Activated naive CD4-positive, alpha-beta T cell treated with anti-CD3 and anti-CD28 coated beads, Interleukin-2, amount 50 U/mL, for 72 hours (primary cell): ENCODE data around the gene NFATC2IP. TPM values are rescaled to one million over a fixed set of nuclear protein-coding genes. Genes with fewer than 3 reads are reported as not detected.

Experiments
- ATAC-seq, 2 donors: fragments of 150-1000 bp; cut with Tn5 transposase; 2 replicates each; pipeline ENCODE4 v1.10.0; 2021; ENCODE audit warnings: mild to moderate bottlenecking in 2 of 2, moderate library complexity in 2 of 2
- DNase-seq, 2 donors: peaks; one replicate each; pipeline ENCODE4 v3.0.0; 2021 to 2022; ENCODE audit warnings: low spot score in 2 of 2
- H3K27ac Mint-ChIP-seq, 2 donors: one replicate each; pipeline ENCODE4 v1.8.0; 2022; ENCODE audit warnings: mild to moderate bottlenecking in 2 of 2, mixed read lengths in 2 of 2
- H3K36me3 Mint-ChIP-seq, 2 donors: one replicate each; pipeline ENCODE4 v1.8.0; 2022; ENCODE audit warnings: mixed read lengths in 2 of 2
- H3K9me3 Mint-ChIP-seq, 2 donors: one replicate each; pipeline ENCODE4 v1.8.0; 2022; ENCODE audit warnings: mixed read lengths in 2 of 2
- total RNA-seq, 2 donors: library from RNA; stranded (reverse); gene quantifications; one replicate each; pipeline ENCODE4 v1.2.3, GENCODE V29; 2022

The NFATC2IP gene
- 10 to 100 TPM; 94.5 to 96.8 TPM for total RNA-seq

DNA sequence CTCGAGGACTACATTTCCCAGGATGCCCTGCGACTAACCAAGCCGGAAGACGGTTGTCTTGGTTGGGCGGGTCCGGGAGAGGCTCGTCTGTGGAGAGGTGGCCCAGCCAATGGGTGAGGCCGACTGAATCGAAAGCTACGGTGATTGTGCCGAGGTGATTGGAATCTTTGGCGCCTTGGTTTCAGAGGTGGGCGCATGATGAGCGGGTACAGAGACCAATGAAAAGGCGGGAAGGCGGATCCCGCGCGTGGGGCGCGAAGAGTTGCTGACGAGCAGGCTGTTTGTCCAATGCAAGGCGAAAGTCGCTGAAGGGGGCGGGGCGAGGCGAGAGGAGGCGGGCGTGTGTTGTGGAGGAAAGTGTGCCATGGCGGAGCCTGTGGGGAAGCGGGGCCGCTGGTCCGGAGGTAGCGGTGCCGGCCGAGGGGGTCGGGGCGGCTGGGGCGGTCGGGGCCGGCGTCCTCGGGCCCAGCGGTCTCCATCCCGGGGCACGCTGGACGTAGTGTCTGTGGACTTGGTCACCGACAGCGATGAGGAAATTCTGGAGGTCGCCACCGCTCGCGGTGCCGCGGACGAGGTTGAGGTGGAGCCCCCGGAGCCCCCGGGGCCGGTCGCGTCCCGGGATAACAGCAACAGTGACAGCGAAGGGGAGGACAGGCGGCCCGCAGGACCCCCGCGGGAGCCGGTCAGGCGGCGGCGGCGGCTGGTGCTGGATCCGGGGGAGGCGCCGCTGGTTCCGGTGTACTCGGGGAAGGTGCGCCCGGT is at the start of gene NFATC2IP:
TSS of gene NFATC2IP (plus strand) at position 290 of the 762 bp plus-strand sequence. CDS start at position 365, 75 bp downstream.
- ATAC-seq (peak; percentile 97 to 98), DNase-seq (peak; percentile 99 to 100)
- Mint-ChIP-seq H3K9me3 (no peaks in the 10 kb centered on the region), H3K36me3 (peaks cover 18 to 19% of the 10 kb centered on the region in 2 donors), H3K27ac (peak within 1 kb of the TSS; percentile 94 to 96)

DNA sequence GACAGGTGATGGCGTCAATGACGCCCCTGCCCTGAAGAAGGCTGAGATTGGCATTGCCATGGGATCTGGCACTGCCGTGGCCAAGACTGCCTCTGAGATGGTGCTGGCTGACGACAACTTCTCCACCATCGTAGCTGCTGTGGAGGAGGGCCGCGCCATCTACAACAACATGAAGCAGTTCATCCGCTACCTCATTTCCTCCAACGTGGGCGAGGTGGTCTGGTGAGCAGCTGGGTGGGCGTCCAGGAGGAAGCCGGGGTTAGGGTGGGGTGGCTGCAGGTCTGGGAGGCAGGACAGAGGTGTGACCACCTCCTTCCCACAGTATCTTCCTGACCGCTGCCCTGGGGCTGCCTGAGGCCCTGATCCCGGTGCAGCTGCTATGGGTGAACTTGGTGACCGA is 48.9 kb upstream of the NFATC2IP start:
- H3K27ac Mint-ChIP-seq, result no peak overlapping the region
- ATAC-seq (no peak), DNase-seq (no peak)
- no peaks in the 10 kb centered on the region for H3K36me3 Mint-ChIP-seq
- no peaks in the 10 kb centered on the region for H3K9me3 Mint-ChIP-seq

- Mint-ChIP-seq H3K9me3 (no peaks in the 10 kb centered on the region), H3K36me3 (no peaks in the 10 kb centered on the region), H3K27ac (peak overlapping the region; percentile 41 to 44)
- no peak for DNase-seq
- ATAC-seq, result peak; percentile 9 to 24
These were observed 47.8 kb upstream of the NFATC2IP start for GRCh38 chr16:28902909-28903308.

DNA sequence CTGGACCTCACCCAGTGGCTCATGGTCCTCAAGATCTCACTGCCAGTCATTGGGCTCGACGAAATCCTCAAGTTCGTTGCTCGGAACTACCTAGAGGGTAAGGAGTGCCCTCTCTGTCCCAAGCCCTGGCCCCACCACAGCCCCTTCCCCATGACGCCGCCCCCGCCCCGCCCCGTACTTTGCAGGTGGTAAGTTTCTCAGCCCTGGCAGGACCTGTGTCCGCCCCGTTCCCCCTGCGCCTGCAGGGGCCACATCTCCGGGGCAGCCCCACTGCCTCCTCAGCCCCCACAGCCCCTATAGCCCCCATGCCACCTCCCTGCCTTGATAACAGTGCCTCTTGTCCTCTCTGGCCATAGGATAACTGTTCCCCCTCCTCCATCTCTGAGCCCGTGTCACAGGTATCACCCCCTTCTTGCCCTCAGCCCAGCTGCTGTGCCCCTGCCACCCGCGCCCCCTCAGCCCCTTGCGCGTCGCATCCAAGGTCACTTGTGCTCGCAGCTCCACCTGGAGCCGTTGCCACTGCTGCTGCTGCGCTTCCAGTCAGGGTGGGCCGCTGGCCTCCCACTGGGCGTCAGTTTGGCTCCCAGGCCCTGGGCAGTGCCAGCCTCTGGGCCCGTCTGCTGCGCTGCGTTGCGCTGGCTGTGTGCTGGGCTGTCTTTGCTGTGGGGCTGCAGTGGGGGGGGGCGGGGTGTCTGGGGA is 47.2 kb upstream of the NFATC2IP start:
- H3K36me3 Mint-ChIP-seq, result no peaks in the 10 kb centered on the region
- ATAC-seq, result no peak

DNA sequence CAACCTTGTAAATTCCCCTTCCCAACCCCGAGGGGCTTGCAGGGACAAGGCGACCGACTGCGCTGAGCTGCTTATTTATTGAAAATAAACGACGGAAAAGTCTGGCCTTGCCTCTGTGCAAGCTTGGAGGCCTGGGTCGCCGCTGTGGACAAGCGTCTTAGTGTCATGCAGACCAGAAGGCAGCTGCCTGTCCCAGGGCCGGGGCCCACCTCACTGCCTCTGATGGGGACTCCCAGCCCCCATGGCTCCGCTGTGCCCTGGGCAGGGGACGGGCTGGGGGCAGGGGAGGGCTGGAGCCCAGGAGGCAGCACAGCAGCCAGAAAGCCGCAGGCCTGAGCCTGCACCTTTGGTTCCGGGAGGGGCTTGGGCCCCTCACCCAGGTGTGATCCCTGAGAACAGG is 46.4 kb upstream of the NFATC2IP start:
- Mint-ChIP-seq H3K9me3 (no peaks in the 10 kb centered on the region), H3K27ac (no peak overlapping the region), H3K36me3 (no peaks in the 10 kb centered on the region)
- no peak for ATAC-seq
- no peak for DNase-seq

More for the DNA sequence above, 47.2 kb upstream of the NFATC2IP start:
- no peak for DNase-seq
- no peaks in the 10 kb centered on the region for H3K9me3 Mint-ChIP-seq
- peak overlapping the region in 1 of 2 donors; percentile 41 for H3K27ac Mint-ChIP-seq

DNA sequence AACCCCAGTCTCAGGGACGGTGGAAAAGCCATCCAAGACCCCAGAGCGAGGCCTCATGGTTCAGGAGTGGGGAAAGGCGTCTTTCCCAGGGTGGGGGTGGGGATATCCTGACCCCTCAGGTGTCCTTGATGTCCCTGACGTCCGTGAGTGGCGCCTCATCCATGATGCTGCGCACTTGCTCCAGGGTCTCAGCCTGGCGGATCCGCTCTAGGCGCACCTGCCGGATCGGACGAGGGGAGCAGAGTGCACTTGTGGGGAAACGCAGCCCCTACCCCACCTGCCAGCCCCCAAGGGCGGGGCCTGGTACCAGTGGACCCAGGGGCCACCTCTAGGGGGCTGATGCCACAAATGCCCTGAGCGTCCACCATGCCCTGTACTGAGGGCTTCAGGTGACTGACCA is 45.9 kb upstream of the NFATC2IP start:
- Mint-ChIP-seq H3K36me3 (no peaks in the 10 kb centered on the region), H3K9me3 (no peaks in the 10 kb centered on the region), H3K27ac (no peak overlapping the region)
- no peak for DNase-seq
- ATAC-seq, result no peak

- Mint-ChIP-seq H3K9me3 (no peaks in the 10 kb centered on the region), H3K36me3 (no peaks in the 10 kb centered on the region), H3K27ac (no peak overlapping the region)
- DNase-seq, result no peak
- no peak for ATAC-seq
These were observed 45.4 kb upstream of the NFATC2IP start for GRCh38 chr16:28905229-28905754.

- no peak for DNase-seq
These were observed 44.9 kb upstream of the NFATC2IP start for GRCh38 chr16:28905800-28906372.

DNA sequence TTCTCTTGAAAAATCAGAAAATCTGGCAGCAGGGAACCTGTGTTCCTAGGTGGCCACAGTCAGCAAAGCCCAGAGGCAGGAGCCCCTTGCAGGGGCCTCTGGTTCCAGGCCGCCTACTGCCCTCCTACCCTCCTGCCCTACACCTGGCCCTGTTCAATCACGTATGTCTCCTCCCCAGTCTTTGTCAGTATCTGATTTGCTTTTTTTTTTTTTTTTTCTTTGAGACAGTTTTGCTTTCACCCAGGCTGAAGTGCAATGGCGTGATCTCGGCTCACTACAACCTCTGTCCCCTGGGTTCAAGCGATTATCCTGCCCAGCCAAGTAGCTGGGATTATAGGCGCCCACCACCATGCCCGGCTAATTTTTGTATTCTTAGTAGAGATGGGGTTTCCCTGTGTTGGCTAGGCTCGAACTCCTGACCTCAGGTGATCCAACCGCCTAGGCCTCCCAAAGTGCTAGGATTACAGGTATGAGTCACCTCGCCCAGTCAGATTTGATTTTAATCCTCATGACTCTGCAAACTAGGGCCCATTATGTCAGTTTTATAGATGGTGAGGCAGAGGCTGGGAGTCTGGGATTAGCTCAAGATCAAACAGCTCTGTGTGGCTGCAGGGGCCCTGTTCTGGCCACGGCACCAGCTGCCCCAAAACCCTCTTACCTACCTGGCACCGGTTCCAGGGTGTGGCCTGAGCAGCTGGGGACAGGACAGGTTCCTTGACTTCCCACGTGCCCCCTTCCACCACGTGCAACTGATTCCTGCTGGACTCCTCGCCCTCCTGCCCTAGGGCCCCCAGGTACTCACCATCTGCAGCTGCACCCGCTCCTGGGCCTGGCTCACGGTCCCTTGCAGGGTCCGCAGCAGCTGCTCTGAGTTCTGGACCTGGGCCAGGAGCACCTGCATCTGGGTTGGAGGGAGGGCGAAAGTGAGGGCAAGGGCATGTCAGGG is 40.4 kb upstream of the NFATC2IP start:
- Mint-ChIP-seq H3K9me3 (no peaks in the 10 kb centered on the region), H3K27ac (no peak overlapping the region), H3K36me3 (no peaks in the 10 kb centered on the region)
- ATAC-seq (peak; percentile 29 to 35), DNase-seq (no peak)

More at GRCh38 chr16:28905800-28906372, 44.9 kb upstream of the NFATC2IP start:
- H3K27ac Mint-ChIP-seq, result no peak overlapping the region
- H3K36me3 Mint-ChIP-seq, result no peaks in the 10 kb centered on the region
- no peaks in the 10 kb centered on the region for H3K9me3 Mint-ChIP-seq
- ATAC-seq, result no peak

DNA sequence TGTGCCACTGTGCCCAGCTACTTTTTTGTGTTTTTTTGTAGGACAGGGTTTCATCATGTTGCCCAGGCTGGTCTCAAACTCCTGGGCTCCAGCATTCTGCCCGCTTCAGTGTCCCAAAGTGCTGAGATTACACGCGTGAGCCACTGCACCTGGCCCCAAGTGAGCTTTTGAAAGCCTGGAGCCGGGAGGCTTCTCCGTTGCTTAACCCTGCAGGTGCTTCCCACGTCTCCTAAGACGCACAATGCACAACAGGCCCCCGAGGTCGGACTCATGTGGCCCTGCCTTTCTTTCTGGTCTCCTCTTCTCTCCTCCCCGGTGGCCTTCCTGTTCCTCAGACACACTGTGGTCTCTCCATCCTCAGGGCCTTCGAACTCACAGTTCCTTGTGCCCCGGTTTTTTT is 38.2 kb upstream of the NFATC2IP start:
- Mint-ChIP-seq H3K36me3 (peaks cover 8% of the 10 kb centered on the region in 2 donors), H3K9me3 (no peaks in the 10 kb centered on the region), H3K27ac (peak overlapping the region in 1 of 2 donors; percentile 86)
- no peak for DNase-seq
- no peak for ATAC-seq

GRCh38 chr16:28913946-28914724 is 36.6 kb upstream of the NFATC2IP start:
- no peak for ATAC-seq
- H3K9me3 Mint-ChIP-seq, result no peaks in the 10 kb centered on the region
- DNase-seq, result no peak
- peak overlapping the region in 1 of 2 donors; percentile 54 for H3K27ac Mint-ChIP-seq
- H3K36me3 Mint-ChIP-seq, result peaks cover 8 to 9% of the 10 kb centered on the region in 2 donors

DNA sequence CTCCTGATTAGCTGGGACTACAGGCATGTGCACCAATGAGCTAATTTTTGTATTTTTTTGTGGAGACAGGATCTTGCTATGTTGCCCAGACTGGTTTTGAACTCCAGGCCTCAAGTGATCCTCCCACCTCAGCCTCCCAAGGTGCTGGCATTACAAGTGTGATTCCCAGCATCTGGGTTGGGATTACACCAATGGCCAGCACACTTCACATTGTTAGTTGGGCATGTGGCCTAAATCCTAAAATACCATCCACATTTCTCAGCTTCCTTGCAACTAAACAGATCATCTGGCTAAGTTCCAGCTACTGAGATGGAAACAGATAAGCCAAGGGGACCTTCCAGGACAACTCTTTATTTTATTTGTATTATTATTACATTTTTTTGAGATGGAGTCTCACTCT is 35.6 kb upstream of the NFATC2IP start:
- H3K36me3 Mint-ChIP-seq, result peaks cover 8 to 9% of the 10 kb centered on the region in 2 donors
- no peak for ATAC-seq
- DNase-seq, result no peak
- no peaks in the 10 kb centered on the region for H3K9me3 Mint-ChIP-seq
- H3K27ac Mint-ChIP-seq, result no peak overlapping the region

- Mint-ChIP-seq H3K36me3 (peaks cover 8 to 9% of the 10 kb centered on the region in 2 donors), H3K27ac (peak overlapping the region in 1 of 2 donors; percentile 65), H3K9me3 (no peaks in the 10 kb centered on the region)
- DNase-seq (no peak), ATAC-seq (no peak)
These were observed 33.6 kb upstream of the NFATC2IP start for GRCh38 chr16:28917095-28917494.

GRCh38 chr16:28918698-28919097 is 32.0 kb upstream of the NFATC2IP start:
- no peak for ATAC-seq
- Mint-ChIP-seq H3K27ac (no peak overlapping the region), H3K9me3 (no peaks in the 10 kb centered on the region), H3K36me3 (peaks cover 8 to 9% of the 10 kb centered on the region in 2 donors)
- DNase-seq, result no peak

DNA sequence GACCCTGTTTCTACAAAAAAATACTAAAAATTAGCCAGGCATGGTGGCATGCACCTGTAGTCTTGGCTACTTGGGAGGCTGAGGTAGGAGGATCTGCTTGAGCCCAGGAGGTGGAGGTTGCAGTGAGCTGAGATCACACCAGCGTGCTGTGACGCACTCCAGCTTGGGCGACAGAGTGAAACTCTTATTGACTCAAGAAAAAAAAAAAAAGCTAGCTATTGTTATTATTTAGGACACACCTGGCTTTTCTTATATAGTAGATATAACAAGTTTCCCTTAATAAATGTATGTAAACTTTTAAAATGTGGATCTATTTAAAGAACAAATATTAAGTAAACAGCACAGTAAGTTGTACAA is 27.5 kb upstream of the NFATC2IP start:
- Mint-ChIP-seq H3K36me3 (peaks cover 0 to 6% of the 10 kb centered on the region in 2 donors), H3K27ac (peak overlapping the region; percentile 27 to 85), H3K9me3 (no peaks in the 10 kb centered on the region)
- ATAC-seq (no peak), DNase-seq (no peak)
